Activated T-cell treated with anti-CD3 and anti-CD28 coated beads, Interleukin-2, amount 50 U/mL, for 1 hour (primary cell): ENCODE measurements around the gene HNRNPA0.

ENCODE experiments used
- DNase-seq: peaks from one replicate; pipeline ENCODE4 v3.0.0-alpha.2; 2020

The HNRNPA0 gene

DNA sequence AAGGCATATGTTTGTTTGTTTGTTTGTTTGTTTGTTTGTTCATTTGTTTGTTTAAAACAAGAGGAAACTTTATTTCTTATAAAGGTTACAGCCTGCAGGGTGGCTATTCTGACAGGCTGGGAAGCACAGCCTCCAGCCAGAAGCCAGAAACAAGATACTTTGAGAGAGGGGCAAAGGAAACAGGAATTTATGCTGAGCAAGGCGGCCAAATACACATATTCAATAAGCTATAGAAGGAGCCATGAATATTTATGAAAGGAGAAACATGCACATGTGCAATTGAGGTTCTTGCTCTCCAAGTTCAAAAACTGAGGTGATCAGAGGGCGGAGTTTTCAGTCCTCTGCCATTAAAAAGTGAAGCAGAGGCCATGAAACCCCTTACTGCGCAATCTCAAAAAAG lies 37.8 kb downstream of the HNRNPA0 start:
- DNase-seq = no peak

DNA sequence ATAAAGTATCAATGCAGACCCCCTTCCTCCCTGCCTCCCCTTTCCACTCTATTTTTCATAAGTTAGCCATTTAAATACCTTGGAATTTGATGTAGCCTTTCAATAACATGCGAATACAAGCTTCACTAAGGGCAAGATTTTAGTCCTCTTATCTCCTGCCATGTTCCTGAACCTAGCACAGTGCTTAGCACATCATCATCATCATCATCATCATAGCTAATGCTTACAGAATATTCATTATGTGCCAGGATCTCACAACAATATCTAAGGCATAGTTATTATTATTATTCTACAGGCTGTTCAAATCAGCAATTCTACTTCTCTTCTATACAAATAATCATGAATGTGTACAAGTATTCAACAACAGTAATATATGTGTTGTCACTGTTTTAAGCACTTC lies 38.7 kb downstream of the HNRNPA0 start:
- DNase-seq = no peak

DNA sequence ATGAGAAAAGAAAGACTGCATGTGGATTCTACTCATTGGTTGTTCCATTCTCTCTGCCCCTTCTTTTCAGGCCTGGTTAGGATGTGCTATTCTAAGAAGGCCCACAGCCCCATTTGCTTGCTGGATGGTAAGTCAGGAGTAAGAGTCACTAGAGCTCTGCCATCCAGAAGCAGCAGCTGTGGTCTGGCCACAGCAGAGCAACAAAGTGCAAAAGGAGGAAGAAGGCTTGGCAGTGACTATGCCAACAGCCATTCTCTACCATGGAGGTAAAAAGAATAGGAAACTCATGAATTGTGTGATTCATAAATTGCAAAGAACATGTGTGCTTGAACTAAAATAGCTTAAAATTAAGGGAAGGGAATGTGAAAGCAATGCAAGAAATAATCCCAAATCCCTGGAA lies 39.2 kb downstream of the HNRNPA0 start:
- no peak for DNase-seq

DNA sequence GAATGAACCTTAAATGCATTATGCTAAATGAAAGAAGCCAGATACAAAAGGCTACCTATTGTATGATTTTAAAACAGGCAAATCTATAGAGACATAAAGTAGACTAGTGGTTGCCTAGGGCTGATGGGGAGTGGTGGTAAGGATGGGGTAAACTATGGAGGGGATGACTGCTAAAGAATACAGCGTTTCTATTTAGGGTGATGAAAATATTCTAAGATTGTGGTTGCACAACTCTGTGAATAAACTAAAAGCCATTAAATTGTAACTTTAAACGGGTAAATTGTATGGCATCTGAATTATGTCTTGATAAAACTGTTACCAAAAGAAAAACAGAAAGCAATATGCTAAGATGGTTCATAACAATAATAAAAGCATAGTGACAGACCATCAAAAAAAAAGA lies 39.7 kb downstream of the HNRNPA0 start:
- no peak for DNase-seq

DNA sequence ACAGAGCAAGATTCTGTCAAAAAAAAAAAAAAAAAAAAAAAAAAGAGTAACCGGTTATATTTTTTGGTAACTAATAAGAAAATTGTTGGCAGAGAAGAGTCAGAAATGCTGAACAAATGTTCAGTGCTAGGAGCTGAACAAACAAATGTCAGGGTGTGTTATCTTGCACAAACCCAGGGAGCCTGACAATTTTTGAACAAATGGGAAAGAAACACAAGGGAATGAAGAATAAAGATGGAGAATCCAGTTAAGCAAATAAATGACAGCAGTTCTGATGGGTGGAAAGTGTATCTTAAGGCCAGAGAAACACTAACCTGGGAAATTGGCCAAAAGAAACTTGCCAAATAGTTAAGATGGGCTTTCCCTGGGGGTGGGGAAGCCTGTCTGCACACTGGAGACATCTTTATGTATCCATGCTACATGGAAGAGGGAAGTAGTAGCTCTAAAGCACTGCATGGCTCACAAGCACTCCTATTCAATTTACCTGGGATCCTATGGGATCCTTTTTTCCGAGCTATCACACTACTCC lies 42.0 kb downstream of the HNRNPA0 start:
- DNase-seq = no peak

DNA sequence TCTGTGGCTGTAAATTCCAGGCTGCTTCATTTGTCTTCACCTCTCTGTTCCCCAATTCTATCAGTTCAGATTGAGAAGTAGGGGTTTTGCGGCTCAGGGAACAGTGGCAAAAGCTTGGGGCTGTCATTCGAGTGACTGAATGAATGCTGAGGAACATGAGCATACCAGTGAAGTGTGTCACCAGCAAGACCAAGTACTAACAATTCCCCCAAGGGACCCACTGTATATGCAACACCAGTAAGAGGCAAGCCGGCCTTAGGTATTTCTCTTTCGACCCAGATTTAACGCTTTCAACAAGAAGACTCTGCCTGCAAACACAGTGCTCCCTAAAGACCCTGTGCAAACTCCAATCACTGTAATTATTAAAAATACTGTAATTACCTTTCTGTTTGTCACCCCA lies 44.1 kb downstream of the HNRNPA0 start:
- no peak for DNase-seq

DNA sequence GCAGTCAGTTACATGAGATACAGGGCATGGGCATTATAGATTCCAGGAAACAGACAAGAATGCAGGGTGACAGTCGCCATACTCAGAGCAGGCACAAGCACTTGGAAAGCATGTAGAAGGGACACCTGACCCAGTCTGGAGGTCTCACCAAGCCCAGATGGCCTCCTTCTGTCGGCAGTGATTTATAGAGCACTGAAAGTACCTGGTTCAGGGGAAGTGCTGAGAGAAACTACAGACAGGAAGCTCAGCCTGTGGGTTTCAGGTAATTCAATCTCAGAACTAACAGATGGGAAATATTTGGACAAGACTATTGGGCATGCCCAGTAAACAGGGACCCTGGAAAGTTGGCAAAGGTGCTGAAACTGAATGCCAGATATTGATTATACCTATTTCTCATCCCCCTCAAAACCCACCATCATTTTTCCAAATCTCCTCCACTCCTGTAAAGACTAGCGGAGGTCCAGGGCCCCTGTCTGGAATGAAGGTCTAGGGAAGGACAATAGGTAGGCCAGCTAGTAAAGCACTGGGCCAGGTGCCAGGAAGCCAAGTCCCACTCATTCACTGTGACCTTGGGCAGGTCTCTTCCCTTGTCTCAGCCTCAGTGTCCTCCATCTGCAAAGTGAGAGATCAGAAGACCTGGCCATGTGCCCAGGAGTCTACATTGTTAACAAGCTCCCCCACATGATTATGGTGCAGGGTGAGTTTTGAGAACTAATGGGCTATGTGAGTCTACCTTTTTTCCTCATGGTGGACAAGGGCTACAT lies 45.2 kb downstream of the HNRNPA0 start:
- no peak for DNase-seq

DNA sequence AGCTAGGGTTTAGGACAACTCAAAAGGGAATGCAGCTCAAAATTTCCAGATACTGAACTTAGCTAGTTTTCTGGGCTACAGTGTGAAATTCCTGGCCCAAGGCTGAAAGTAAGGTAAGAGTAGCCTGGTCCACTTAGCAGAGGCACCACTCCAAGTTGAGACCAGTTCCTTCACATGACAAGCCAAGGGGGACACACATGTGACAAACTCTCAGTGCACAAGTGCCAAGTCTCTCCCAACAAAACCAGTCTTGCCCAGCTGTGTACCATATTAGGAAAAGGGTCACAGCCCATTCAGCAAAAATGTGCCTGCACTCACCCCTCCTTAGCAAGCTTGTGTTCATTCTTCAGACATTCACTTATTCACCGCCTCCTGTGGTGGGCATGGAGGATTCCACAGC lies 46.1 kb downstream of the HNRNPA0 start:
- DNase-seq = no peak

DNA sequence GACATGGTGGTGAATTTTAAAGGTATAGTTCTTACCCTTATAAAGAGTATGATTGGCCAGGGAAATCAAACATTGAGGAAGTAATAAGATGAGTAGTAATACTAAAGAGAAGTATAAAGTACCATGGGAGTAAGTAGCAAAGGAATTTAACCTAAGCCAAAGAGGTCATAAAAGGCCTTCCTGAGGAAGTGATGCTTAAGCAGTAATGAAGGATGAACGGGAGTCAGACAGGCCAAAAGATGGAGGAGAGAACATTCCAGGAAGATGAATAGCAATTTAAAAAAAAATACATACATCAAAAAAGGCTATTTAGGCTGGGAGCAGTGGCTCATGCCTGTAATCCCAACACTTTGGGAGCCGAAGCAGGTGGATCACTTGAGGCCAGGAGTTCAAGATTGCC lies 47.3 kb downstream of the HNRNPA0 start:
- DNase-seq = no peak

DNA sequence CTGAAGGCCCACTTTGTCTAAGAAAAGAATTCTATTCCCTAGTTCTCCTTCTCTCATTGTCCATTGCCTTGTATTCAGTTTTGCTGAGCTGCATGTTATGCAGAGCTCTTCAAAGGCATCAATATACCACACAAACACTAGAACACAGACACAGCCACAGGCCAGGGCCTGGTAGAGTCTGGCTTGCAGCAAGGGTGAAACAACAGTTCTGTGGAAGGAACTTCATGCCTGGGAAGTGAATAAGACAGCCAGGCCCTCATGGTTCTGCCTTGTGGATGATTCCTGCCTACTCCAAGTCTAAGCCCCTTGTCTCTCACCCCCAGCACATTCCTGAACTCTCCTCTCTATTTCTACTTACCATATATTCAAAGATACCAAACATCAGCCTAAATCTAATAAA lies 49.1 kb downstream of the HNRNPA0 start:
- DNase-seq = no peak

DNA sequence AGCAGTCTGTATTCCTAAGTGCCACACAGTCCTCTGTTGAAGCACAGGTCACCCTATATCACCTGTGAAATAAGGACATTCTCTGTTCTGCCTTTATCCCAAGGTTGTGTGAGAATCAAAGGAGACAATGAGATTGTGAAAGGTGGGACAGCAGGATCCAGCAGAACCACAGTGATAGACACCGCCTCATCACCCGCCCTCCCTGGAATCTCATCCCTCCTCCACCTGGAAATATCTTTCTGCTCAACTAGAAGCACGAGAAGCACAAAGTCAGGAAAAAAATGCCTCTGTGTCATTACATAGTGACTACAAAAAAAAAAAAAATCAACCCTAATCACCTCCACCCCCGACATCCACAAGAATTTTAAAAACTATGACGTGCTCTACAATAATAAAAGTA lies 50.6 kb downstream of the HNRNPA0 start:
- DNase-seq = no peak

DNA sequence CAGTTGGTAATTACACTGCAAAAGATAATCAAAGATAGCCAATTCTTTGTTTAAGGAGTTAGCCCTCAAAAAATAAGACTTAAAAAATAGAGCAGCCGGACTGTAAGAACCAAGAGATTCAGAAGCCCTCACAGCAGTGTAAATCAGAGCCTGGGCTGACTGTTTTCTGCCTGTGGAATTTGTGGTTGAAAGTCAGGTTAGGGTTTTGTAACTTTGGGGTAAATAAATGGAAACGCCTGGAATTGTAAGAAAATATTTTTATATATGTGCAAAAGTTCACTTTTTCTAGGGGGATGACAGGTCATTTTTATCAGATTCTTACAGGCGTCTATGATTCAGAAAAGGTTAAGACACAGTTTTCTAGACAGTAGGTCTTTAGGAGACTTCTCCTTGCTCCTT lies 53.9 kb downstream of the HNRNPA0 start:
- DNase-seq = no peak

DNA sequence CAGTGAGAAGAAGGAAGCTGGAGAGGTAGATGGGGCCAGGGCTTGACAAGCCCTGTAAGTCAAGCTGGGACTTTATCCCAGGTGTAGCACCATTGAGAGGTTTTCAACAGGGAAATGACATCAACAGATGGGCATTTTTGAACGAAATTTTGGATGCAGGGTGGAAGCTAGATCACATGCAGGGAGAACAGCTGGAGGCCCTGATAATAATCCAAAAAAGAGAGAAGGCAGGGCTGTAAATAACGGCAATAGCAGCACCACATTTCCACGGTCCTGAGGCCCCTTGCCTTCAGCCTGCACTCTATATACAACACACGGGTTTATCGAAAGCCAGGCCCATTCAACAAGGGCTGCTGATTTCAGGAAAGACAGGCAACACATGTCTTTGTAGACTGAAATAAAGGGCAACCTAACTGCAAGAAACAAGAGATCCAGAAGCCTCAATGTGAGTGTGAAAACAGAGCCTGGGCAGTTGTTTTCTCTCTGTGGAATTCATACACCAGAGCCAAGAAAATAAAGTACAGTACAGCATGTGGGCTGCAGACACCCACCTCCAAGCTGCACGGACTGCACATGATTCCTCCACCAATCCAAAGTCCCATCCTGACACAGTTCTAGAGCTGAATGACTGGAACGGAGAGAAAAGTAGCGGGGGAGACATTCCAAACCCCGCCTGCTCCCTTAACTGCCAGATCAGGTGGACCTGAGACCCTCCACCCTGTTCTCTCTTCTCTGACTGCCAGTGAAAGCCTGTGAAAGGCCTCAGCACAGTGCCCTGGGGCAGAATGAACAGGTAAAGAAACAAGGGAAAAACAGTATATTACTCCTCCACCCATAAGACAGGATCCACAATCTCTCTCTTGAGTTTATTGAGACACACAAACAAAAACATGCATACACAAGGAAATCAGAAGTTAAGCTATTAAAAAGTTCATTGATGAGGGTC lies 54.6 kb downstream of the HNRNPA0 start:
- no peak for DNase-seq

DNA sequence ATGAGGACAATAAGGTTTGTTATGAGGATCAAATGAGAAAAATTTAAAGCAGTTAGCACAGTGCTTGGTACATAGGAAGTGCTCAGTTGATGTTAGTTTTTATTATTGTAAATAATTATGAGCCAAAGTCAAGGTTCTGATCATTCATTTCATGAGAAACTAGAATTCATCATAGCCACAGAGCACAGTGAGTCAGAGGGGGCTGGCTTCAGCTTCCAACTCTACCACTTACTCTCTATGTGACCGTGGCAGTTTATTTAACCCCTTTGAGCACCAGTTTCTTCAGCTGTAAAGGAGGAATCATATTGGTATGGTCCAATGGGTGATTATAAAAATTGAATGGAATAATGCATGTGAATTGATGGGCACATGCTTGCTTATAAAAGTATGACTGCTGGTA lies 57.7 kb downstream of the HNRNPA0 start:
- DNase-seq = no peak

DNA sequence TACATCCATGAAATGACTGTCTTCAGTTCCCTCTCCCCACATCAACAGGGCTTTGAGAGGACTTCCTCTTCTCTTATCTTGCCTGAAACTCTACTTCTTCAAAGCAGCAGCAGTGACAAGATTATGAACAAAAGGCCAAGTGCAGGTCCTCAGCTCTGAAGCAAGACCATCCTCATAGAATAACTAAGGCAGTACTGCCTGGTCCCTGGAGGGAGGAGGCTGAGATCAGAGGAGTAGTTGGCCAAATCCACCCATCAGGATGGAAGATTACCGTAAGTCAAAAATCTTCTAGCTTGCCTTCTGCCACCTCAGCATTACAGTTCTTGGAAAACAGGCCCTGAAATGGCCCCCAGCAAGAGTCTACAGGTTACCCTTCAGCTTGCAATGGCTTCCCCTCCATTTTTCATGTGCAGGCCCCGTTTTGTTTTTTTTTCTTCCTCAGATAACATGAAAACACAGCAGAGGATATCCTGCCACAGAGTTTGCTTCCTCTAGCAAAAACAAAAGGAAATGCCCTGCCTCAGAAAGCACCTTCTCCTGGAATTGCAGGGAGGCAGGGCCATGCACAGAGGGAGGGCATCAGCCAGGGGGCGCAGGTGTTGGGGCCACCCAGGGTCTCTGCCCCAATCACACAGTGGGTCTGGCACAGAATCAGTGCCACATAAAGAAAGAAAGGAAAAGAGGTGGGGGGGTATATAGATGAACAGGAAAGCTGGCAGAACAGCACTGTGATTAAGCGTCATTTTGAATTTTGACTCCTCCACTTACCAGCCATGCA lies 58.3 kb downstream of the HNRNPA0 start:
- DNase-seq = peak; percentile 36
